Measurements from ENCODE around the gene ARF3. TPM values are rescaled to one million over a fixed set of nuclear protein-coding genes. Genes with fewer than 3 reads are reported as not detected.

Gene ARF3
- total and polyA plus RNA-seq, 2 donors (not counting 1 experiment from before 2014, with no cell fraction given) = 28.1 to 182 TPM

- H3K4me1 ChIP-seq (ENCODE audit: control insufficient read depth, extremely low read depth, insufficient read depth, low read length) = no peaks in the 10 kb centered on the region
- no peak overlapping the region for H2AFZ ChIP-seq (ENCODE audit: low read length)
- H3K4me2 ChIP-seq (ENCODE audit: extremely low read depth, insufficient read depth, low read length) = no peak overlapping the region
- DNase-seq (ENCODE audit: low read depth in 2 of 2) = peak in 1 of 2 donors; percentile 28
- no peaks in the 10 kb centered on the region for H3K27me3 ChIP-seq (ENCODE audit: control insufficient read depth, insufficient read depth, low read length)
- no peak overlapping the region for H3K4me3 ChIP-seq (replicated peaks in 1 of 4; ENCODE audit: control extremely low read depth in 1 of 4, insufficient read depth in 1 of 4, low read depth in 3 of 4, low read length in 4 of 4)
- H3K9me3 ChIP-seq (ENCODE audit: control insufficient read depth, insufficient read depth, low read depth, low read length) = no peaks in the 10 kb centered on the region
- H3K79me2 ChIP-seq (ENCODE audit: control insufficient read depth, insufficient read depth, low read length) = peaks cover 10% of the 10 kb centered on the region
- no peak overlapping the region for H3K9ac ChIP-seq (ENCODE audit: insufficient read depth, low read length)
- no peaks in the 10 kb centered on the region for H4K20me1 ChIP-seq (ENCODE audit: control insufficient read depth, extremely low read depth, insufficient read depth, low read length)
- H3K27ac ChIP-seq (ENCODE audit: insufficient read depth, low read length) = no peak overlapping the region
- TF ChIP-seq EZH2 (IDR thresholded peaks at IDR 0.05; ENCODE audit: low read length, missing control alignments) (no peak), CTCF (conservative IDR thresholded peaks at IDR 0.05 in 1 of 2, IDR thresholded peaks at IDR 0.05 in 1 of 2; ENCODE audit: low read depth in 1 of 2, low read length in 2 of 2) (no peak)
- peaks cover 15% of the 10 kb centered on the region for H3K36me3 ChIP-seq (ENCODE audit: control insufficient read depth, insufficient read depth, low read length)
These were observed 17.1 kb downstream of the ARF3 start for GRCh38 chr12:48940181-48940580.

- H3K79me2 ChIP-seq (ENCODE audit: control insufficient read depth, insufficient read depth, low read length) = peaks cover 4% of the 10 kb centered on the region
- H3K4me3 ChIP-seq (replicated peaks in 1 of 4; ENCODE audit: control extremely low read depth in 1 of 4, insufficient read depth in 1 of 4, low read depth in 3 of 4, low read length in 4 of 4) = no peak overlapping the region
- no peak for DNase-seq (ENCODE audit: low read depth in 2 of 2)
- H3K4me2 ChIP-seq (ENCODE audit: extremely low read depth, insufficient read depth, low read length) = no peak overlapping the region
- H3K27ac ChIP-seq (ENCODE audit: insufficient read depth, low read length) = no peak overlapping the region
- H3K4me1 ChIP-seq (ENCODE audit: control insufficient read depth, extremely low read depth, insufficient read depth, low read length) = no peaks in the 10 kb centered on the region
- TF ChIP-seq EZH2 (IDR thresholded peaks at IDR 0.05; ENCODE audit: low read length, missing control alignments) (no peak), CTCF (conservative IDR thresholded peaks at IDR 0.05 in 1 of 2, IDR thresholded peaks at IDR 0.05 in 1 of 2; ENCODE audit: low read depth in 1 of 2, low read length in 2 of 2) (no peak)
- H2AFZ ChIP-seq (ENCODE audit: low read length) = no peak overlapping the region
- H3K9me3 ChIP-seq (ENCODE audit: control insufficient read depth, insufficient read depth, low read depth, low read length) = no peaks in the 10 kb centered on the region
- peaks cover 15% of the 10 kb centered on the region for H3K36me3 ChIP-seq (ENCODE audit: control insufficient read depth, insufficient read depth, low read length)
- H4K20me1 ChIP-seq (ENCODE audit: control insufficient read depth, extremely low read depth, insufficient read depth, low read length) = no peaks in the 10 kb centered on the region
- no peak overlapping the region for H3K9ac ChIP-seq (ENCODE audit: insufficient read depth, low read length)
- no peaks in the 10 kb centered on the region for H3K27me3 ChIP-seq (ENCODE audit: control insufficient read depth, insufficient read depth, low read length)
These were observed 18.5 kb downstream of the ARF3 start for GRCh38 chr12:48938805-48939204.

- Histone ChIP-seq H2AFZ (ENCODE audit: low read length) (no peak overlapping the region), H3K9ac (ENCODE audit: insufficient read depth, low read length) (no peak overlapping the region), H3K36me3 (ENCODE audit: control insufficient read depth, insufficient read depth, low read length) (peaks cover 16% of the 10 kb centered on the region), H3K4me3 (replicated peaks in 1 of 4; ENCODE audit: control extremely low read depth in 1 of 4, insufficient read depth in 1 of 4, low read depth in 3 of 4, low read length in 4 of 4) (no peak overlapping the region), H3K27ac (ENCODE audit: insufficient read depth, low read length) (no peak overlapping the region), H3K79me2 (ENCODE audit: control insufficient read depth, insufficient read depth, low read length) (no peaks in the 10 kb centered on the region), H3K9me3 (ENCODE audit: control insufficient read depth, insufficient read depth, low read depth, low read length) (no peaks in the 10 kb centered on the region), H4K20me1 (ENCODE audit: control insufficient read depth, extremely low read depth, insufficient read depth, low read length) (no peaks in the 10 kb centered on the region), H3K4me1 (ENCODE audit: control insufficient read depth, extremely low read depth, insufficient read depth, low read length) (no peaks in the 10 kb centered on the region), H3K4me2 (ENCODE audit: extremely low read depth, insufficient read depth, low read length) (no peak overlapping the region), H3K27me3 (ENCODE audit: control insufficient read depth, insufficient read depth, low read length) (no peaks in the 10 kb centered on the region)
- TF ChIP-seq CTCF (conservative IDR thresholded peaks at IDR 0.05 in 1 of 2, IDR thresholded peaks at IDR 0.05 in 1 of 2; ENCODE audit: low read depth in 1 of 2, low read length in 2 of 2) = peak in 1 of 2 donors; percentile 7
- TF ChIP-seq EZH2 (IDR thresholded peaks at IDR 0.05; ENCODE audit: low read length, missing control alignments) = no peak
- DNase-seq (ENCODE audit: low read depth in 2 of 2) = no peak
These were observed 20.1 kb downstream of the ARF3 start for GRCh38 chr12:48937170-48937569.
